SU-DHL-6 (cell line): ENCODE results near the gene RBL1.

Experiments used
- EZH2phosphoT487 ChIP-seq: fragments of 200-600 bp; sonication (generic), shearing (Covaris generic); conservative IDR thresholded peaks from 2 replicates; pipeline ENCODE4 v1.6.1; 2018; ENCODE audit warnings: mild to moderate bottlenecking, antibody characterized with exemption, low read length, moderate library complexity, mixed read lengths
- TF ChIP-seq, protein P1 (sequence below): fragments of 200-600 bp; sonication (generic); IDR thresholded peaks from one replicate; pipeline ENCODE4 v1.5.1; 2017; ENCODE audit warnings: antibody characterized with exemption, mild to moderate bottlenecking, low read length, moderate library complexity; ENCODE audit not compliant: insufficient read depth, poor library complexity, severe bottlenecking

DNA sequence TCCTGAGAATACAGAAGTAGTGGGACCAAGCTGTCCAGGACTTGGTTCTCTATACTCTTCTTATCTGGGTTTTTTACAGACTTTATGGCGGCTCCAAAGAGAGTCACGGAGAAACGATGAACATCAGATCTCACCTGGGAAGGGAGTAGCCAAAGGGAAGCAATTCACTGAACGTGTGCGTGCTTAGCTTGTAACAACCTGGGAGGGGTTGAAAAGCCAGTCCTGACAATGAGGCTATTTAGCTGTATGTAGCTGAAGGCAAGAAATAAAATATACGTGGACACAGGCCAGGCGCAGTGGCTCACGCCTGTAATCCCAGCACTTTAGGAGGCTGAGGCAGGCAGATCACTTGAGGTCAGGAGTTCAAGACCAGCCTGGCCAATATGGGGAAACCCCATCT lies 18.2 kb upstream of the RBL1 start:
- TF ChIP-seq, protein P1, sequence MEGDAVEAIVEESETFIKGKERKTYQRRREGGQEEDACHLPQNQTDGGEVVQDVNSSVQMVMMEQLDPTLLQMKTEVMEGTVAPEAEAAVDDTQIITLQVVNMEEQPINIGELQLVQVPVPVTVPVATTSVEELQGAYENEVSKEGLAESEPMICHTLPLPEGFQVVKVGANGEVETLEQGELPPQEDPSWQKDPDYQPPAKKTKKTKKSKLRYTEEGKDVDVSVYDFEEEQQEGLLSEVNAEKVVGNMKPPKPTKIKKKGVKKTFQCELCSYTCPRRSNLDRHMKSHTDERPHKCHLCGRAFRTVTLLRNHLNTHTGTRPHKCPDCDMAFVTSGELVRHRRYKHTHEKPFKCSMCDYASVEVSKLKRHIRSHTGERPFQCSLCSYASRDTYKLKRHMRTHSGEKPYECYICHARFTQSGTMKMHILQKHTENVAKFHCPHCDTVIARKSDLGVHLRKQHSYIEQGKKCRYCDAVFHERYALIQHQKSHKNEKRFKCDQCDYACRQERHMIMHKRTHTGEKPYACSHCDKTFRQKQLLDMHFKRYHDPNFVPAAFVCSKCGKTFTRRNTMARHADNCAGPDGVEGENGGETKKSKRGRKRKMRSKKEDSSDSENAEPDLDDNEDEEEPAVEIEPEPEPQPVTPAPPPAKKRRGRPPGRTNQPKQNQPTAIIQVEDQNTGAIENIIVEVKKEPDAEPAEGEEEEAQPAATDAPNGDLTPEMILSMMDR, result no peak
- TF ChIP-seq EZH2phosphoT487, result no peak
